Central memory CD8-positive, alpha-beta T cell (primary cell): ENCODE results near the gene FRK.

Source experiments
- ATAC-seq: fragments of 150-1000 bp; cut with Tn5 transposase; replicated peaks from 2 replicates; pipeline ENCODE4 v1.10.0; 2022; ENCODE audit warnings: mild to moderate bottlenecking, moderate FRiP score, moderate number of reproducible peaks; ENCODE audit not compliant: poor library complexity, severe bottlenecking; ENCODE audit errors: extremely low read depth
- DNase-seq, 2 donors: peaks; one replicate each; pipeline ENCODE4 v3.0.0; 2021; ENCODE audit warnings: low spot score in 2 of 2
- H3K27ac Mint-ChIP-seq: one replicate; pipeline ENCODE4 v1.8.0; 2022; ENCODE audit warnings: low read depth, mild to moderate bottlenecking, moderate library complexity, mixed read lengths
- H3K27me3 Mint-ChIP-seq: one replicate; pipeline ENCODE4 v1.8.0; 2022; ENCODE audit warnings: mixed read lengths
- H3K36me3 Mint-ChIP-seq: one replicate; pipeline ENCODE4 v1.8.0; 2022; ENCODE audit warnings: mild to moderate bottlenecking, moderate library complexity, mixed read lengths; ENCODE audit not compliant: insufficient read depth
- H3K4me1 Mint-ChIP-seq: one replicate; pipeline ENCODE4 v1.8.0; 2022; ENCODE audit warnings: mixed read lengths
- H3K4me3 Mint-ChIP-seq: one replicate; pipeline ENCODE4 v1.8.0; 2022; ENCODE audit warnings: mild to moderate bottlenecking, moderate library complexity, mixed read lengths
- H3K9me3 Mint-ChIP-seq: one replicate; pipeline ENCODE4 v1.8.0; 2022; ENCODE audit warnings: mixed read lengths

FRK gene

GRCh38 chr6:116094041-116094440 is 33.4 kb upstream of the FRK start:
- no peak overlapping the region for H3K4me3 Mint-ChIP-seq
- ATAC-seq (no peak), DNase-seq (no peak)

GRCh38 chr6:116090251-116090650 is 29.6 kb upstream of the FRK start:
- Mint-ChIP-seq H3K27me3 (peaks cover 23% of the 10 kb centered on the region), H3K4me3 (no peak overlapping the region), H3K27ac (no peak overlapping the region), H3K4me1 (no peaks in the 10 kb centered on the region), H3K36me3 (peaks cover 2% of the 10 kb centered on the region), H3K9me3 (no peaks in the 10 kb centered on the region)
- ATAC-seq (no peak), DNase-seq (no peak)

More at GRCh38 chr6:116094041-116094440, 33.4 kb upstream of the FRK start:
- H3K27me3 Mint-ChIP-seq = peaks cover 23% of the 10 kb centered on the region
- peaks cover 6% of the 10 kb centered on the region for H3K9me3 Mint-ChIP-seq
- H3K4me1 Mint-ChIP-seq = no peaks in the 10 kb centered on the region
- peaks cover 2% of the 10 kb centered on the region for H3K36me3 Mint-ChIP-seq
- no peak overlapping the region for H3K27ac Mint-ChIP-seq

- Mint-ChIP-seq H3K36me3 (peaks cover 2% of the 10 kb centered on the region), H3K27me3 (peaks cover 23% of the 10 kb centered on the region), H3K4me3 (no peak overlapping the region), H3K27ac (no peak overlapping the region), H3K4me1 (no peaks in the 10 kb centered on the region), H3K9me3 (no peaks in the 10 kb centered on the region)
- ATAC-seq (no peak), DNase-seq (no peak)
Measured at GRCh38 chr6:116088946-116089345, 28.3 kb upstream of the FRK start.

GRCh38 chr6:116087437-116088027 is 26.8 kb upstream of the FRK start:
- no peaks in the 10 kb centered on the region for H3K9me3 Mint-ChIP-seq
- H3K4me3 Mint-ChIP-seq = no peak overlapping the region
- no peaks in the 10 kb centered on the region for H3K4me1 Mint-ChIP-seq
- peaks cover under 1% of the 10 kb centered on the region for H3K36me3 Mint-ChIP-seq
- peaks cover 24% of the 10 kb centered on the region for H3K27me3 Mint-ChIP-seq
- DNase-seq = no peak
- no peak for ATAC-seq
- no peak overlapping the region for H3K27ac Mint-ChIP-seq

GRCh38 chr6:116084284-116084683 is 23.6 kb upstream of the FRK start:
- ATAC-seq = no peak
- H3K4me1 Mint-ChIP-seq = no peaks in the 10 kb centered on the region
- DNase-seq = no peak

GRCh38 chr6:116083052-116083451 is 22.4 kb upstream of the FRK start:
- no peak overlapping the region for H3K27ac Mint-ChIP-seq

More at GRCh38 chr6:116084284-116084683, 23.6 kb upstream of the FRK start:
- Mint-ChIP-seq H3K4me3 (no peak overlapping the region), H3K27me3 (peaks cover 17% of the 10 kb centered on the region), H3K27ac (no peak overlapping the region), H3K36me3 (no peaks in the 10 kb centered on the region), H3K9me3 (no peaks in the 10 kb centered on the region)

GRCh38 chr6:116078945-116079344 is 18.3 kb upstream of the FRK start:
- DNase-seq = no peak
- H3K9me3 Mint-ChIP-seq = no peaks in the 10 kb centered on the region
- ATAC-seq = no peak
- no peak overlapping the region for H3K27ac Mint-ChIP-seq
- H3K36me3 Mint-ChIP-seq = no peaks in the 10 kb centered on the region
- no peak overlapping the region for H3K4me3 Mint-ChIP-seq
- no peaks in the 10 kb centered on the region for H3K4me1 Mint-ChIP-seq
- H3K27me3 Mint-ChIP-seq = peaks cover 51% of the 10 kb centered on the region

More at GRCh38 chr6:116083052-116083451, 22.4 kb upstream of the FRK start:
- H3K9me3 Mint-ChIP-seq = no peaks in the 10 kb centered on the region
- H3K27me3 Mint-ChIP-seq = peaks cover 28% of the 10 kb centered on the region
- H3K36me3 Mint-ChIP-seq = no peaks in the 10 kb centered on the region
- H3K4me3 Mint-ChIP-seq = no peak overlapping the region
- DNase-seq = no peak
- no peak for ATAC-seq
- no peaks in the 10 kb centered on the region for H3K4me1 Mint-ChIP-seq

- Mint-ChIP-seq H3K36me3 (no peaks in the 10 kb centered on the region), H3K27me3 (peaks cover 50% of the 10 kb centered on the region), H3K9me3 (no peaks in the 10 kb centered on the region), H3K4me1 (no peaks in the 10 kb centered on the region), H3K4me3 (no peak overlapping the region), H3K27ac (no peak overlapping the region)
- no peak for ATAC-seq
- DNase-seq = no peak
Measured at GRCh38 chr6:116078522-116078921, 17.8 kb upstream of the FRK start.

GRCh38 chr6:116074732-116075390 is 14.2 kb upstream of the FRK start:
- no peak for ATAC-seq
- H3K27ac Mint-ChIP-seq = no peak overlapping the region
- H3K4me1 Mint-ChIP-seq = no peaks in the 10 kb centered on the region
- no peaks in the 10 kb centered on the region for H3K36me3 Mint-ChIP-seq
- peaks cover 34% of the 10 kb centered on the region for H3K27me3 Mint-ChIP-seq
- no peaks in the 10 kb centered on the region for H3K9me3 Mint-ChIP-seq
- no peak overlapping the region for H3K4me3 Mint-ChIP-seq
- DNase-seq = no peak

- Mint-ChIP-seq H3K27ac (no peak overlapping the region), H3K4me3 (no peak overlapping the region), H3K4me1 (no peaks in the 10 kb centered on the region), H3K27me3 (peaks cover 32% of the 10 kb centered on the region), H3K36me3 (no peaks in the 10 kb centered on the region), H3K9me3 (no peaks in the 10 kb centered on the region)
- DNase-seq = no peak
- ATAC-seq = no peak
Measured at GRCh38 chr6:116073765-116074440, 13.2 kb upstream of the FRK start.

- Mint-ChIP-seq H3K27ac (no peak overlapping the region), H3K36me3 (no peaks in the 10 kb centered on the region), H3K4me1 (no peaks in the 10 kb centered on the region), H3K27me3 (peaks cover 16% of the 10 kb centered on the region), H3K4me3 (no peak overlapping the region), H3K9me3 (no peaks in the 10 kb centered on the region)
- no peak for ATAC-seq
- DNase-seq = no peak
Measured at GRCh38 chr6:116072368-116072767, 11.7 kb upstream of the FRK start.

GRCh38 chr6:116070616-116071389 is 10.1 kb upstream of the FRK start:
- H3K4me1 Mint-ChIP-seq = no peaks in the 10 kb centered on the region
- no peaks in the 10 kb centered on the region for H3K9me3 Mint-ChIP-seq
- no peaks in the 10 kb centered on the region for H3K36me3 Mint-ChIP-seq
- no peak overlapping the region for H3K27ac Mint-ChIP-seq
- no peak overlapping the region for H3K4me3 Mint-ChIP-seq
- DNase-seq = no peak
- peaks cover 21% of the 10 kb centered on the region for H3K27me3 Mint-ChIP-seq
- ATAC-seq = no peak
